IMR-90 (cell line): ENCODE results near the gene RPS6KA5. TPM values are rescaled to one million over a fixed set of nuclear protein-coding genes. Genes with fewer than 3 reads are reported as not detected.
A peak's percentile ranks its signal among the peaks of the same experiment; 100 is the strongest.

Experiments used
- ATAC-seq: fragments of 200-7000 bp; cut with Tn5 transposase; 2 replicates; pipeline ENCODE4 v1.9.1; 2020; ENCODE audit warnings: low read depth, mild to moderate bottlenecking, moderate library complexity
- BruUV-seq: library from RNA; stranded (reverse); fragments of 400-500 nt; replicated peaks from 2 replicates; lab custom pipeline; 2021; lab: Mats Ljungman, UMichigan
- CTCF ChIA-PET: fragments of 300-600 bp; formaldehyde crosslinking; extraction: SDS; loops from one replicate; lab custom pipeline; 2021; ENCODE audit warnings: antibody characterized with exemption; lab: Yijun Ruan, JAX
- POLR2A ChIA-PET: fragments of 300-600 bp; sonication (Branson Sonifier 250); formaldehyde crosslinking; loops from one replicate; lab custom pipeline; 2022; ENCODE audit warnings: antibody characterized with exemption; ENCODE audit not compliant: unreplicated experiment; lab: Charles Lee
- DNase-seq: peaks from one replicate; pipeline ENCODE4 v3.0.0; 2013
- H2AFZ ChIP-seq: replicated peaks from 2 replicates; pipeline ENCODE3; 2013; ENCODE audit warnings: low read length, mild to moderate bottlenecking; ENCODE audit not compliant: poor library complexity
- H2AK5ac ChIP-seq: 2 replicates; pipeline ENCODE4 v1.6.1; 2013; ENCODE audit warnings: low read depth, low read length, inconsistent platforms
- H2AK9ac ChIP-seq: replicated peaks from 2 replicates; pipeline ENCODE3; 2013; ENCODE audit warnings: mild to moderate bottlenecking, low read depth, low read length, moderate library complexity; ENCODE audit not compliant: poor library complexity
- H2BK120ac ChIP-seq: 2 replicates; pipeline ENCODE4 v1.6.1; 2013; ENCODE audit warnings: low read depth, low read length, inconsistent platforms
- H2BK15ac ChIP-seq: 3 replicates; pipeline ENCODE4 v1.6.1; 2013; ENCODE audit warnings: low read depth, low read length, inconsistent platforms
- H2BK20ac ChIP-seq: 2 replicates; pipeline ENCODE4 v1.6.1; 2013; ENCODE audit warnings: low read depth, mild to moderate bottlenecking, inconsistent platforms, low read length, moderate library complexity
- H2BK5ac ChIP-seq: 2 replicates; pipeline ENCODE4 v1.6.1; 2013; ENCODE audit warnings: mild to moderate bottlenecking, low read depth, low read length, inconsistent platforms; ENCODE audit not compliant: poor library complexity, severe bottlenecking
- H3K14ac ChIP-seq: replicated peaks from 2 replicates; pipeline ENCODE4 v1.6.1; 2013; ENCODE audit warnings: low read depth, low read length, inconsistent platforms
- H3K18ac ChIP-seq: 2 replicates; pipeline ENCODE4 v1.6.1; 2013; ENCODE audit warnings: low read depth, low read length, control low read depth
- H3K23ac ChIP-seq: 2 replicates; pipeline ENCODE4 v1.6.1; 2013; ENCODE audit warnings: low read depth, low read length, inconsistent platforms
- H3K27ac ChIP-seq: 2 replicates; pipeline ENCODE4 v1.5.1; 2013; ENCODE audit warnings: mild to moderate bottlenecking, control low read depth, low read length; ENCODE audit not compliant: insufficient read depth
- H3K27me3 ChIP-seq: 2 replicates; pipeline ENCODE4 v1.6.1; 2013; ENCODE audit warnings: low read length; ENCODE audit not compliant: control insufficient read depth, insufficient read depth
- H3K36me3 ChIP-seq: 2 replicates; pipeline ENCODE4 v1.6.1; 2013; ENCODE audit warnings: low read length, mixed read lengths; ENCODE audit not compliant: control insufficient read depth, insufficient read depth
- H3K4ac ChIP-seq: 2 replicates; pipeline ENCODE4 v1.6.1; 2013; ENCODE audit warnings: low read depth, low read length, inconsistent platforms
- H3K4me1 ChIP-seq: 2 replicates; pipeline ENCODE4 v1.6.1; 2013; ENCODE audit warnings: low read length, mixed read lengths; ENCODE audit not compliant: control insufficient read depth, insufficient read depth
- H3K4me2 ChIP-seq: 2 replicates; pipeline ENCODE4 v1.6.1; 2013; ENCODE audit warnings: low read depth, mild to moderate bottlenecking, control low read depth, low read length, moderate library complexity
- H3K4me3 ChIP-seq: 2 replicates; pipeline ENCODE4 v1.5.1; 2013; ENCODE audit warnings: low read depth, mild to moderate bottlenecking, control low read depth, low read length, moderate library complexity; ENCODE audit not compliant: insufficient read depth
- H3K56ac ChIP-seq: 2 replicates; pipeline ENCODE4 v1.6.1; 2013; ENCODE audit warnings: low read length, inconsistent platforms; ENCODE audit not compliant: insufficient read depth; ENCODE audit errors: extremely low read depth
- H3K79me1 ChIP-seq, 2 experiments: 2 replicates each; pipeline ENCODE4 v1.6.1; 2013; ENCODE audit warnings: low read length in 2 of 2, inconsistent platforms in 1 of 2, low read depth in 1 of 2
- H3K9ac ChIP-seq: 2 replicates; pipeline ENCODE4 v1.6.1; 2013; ENCODE audit warnings: low read depth, low read length, control low read depth
- H3K9me1 ChIP-seq: 2 replicates; pipeline ENCODE4 v1.6.1; 2013; ENCODE audit warnings: low read length, inconsistent platforms; ENCODE audit not compliant: insufficient read depth
- H3K9me3 ChIP-seq: 2 replicates; pipeline ENCODE4 v1.6.1; 2013; ENCODE audit warnings: low read length; ENCODE audit not compliant: control insufficient read depth, insufficient read depth
- H4K20me1 ChIP-seq: 2 replicates; pipeline ENCODE4 v1.6.1; 2013; ENCODE audit warnings: low read length, inconsistent platforms; ENCODE audit not compliant: insufficient read depth
- H4K5ac ChIP-seq: 2 replicates; pipeline ENCODE4 v1.6.1; 2013; ENCODE audit warnings: mild to moderate bottlenecking, low read depth, low read length, control low read depth
- H4K8ac ChIP-seq, 2 experiments: 2 replicates each; pipeline ENCODE4 v1.6.1; 2013; ENCODE audit warnings: low read depth in 2 of 2, low read length in 2 of 2, control low read depth in 1 of 2, inconsistent platforms in 1 of 2
- H4K91ac ChIP-seq: 2 replicates; pipeline ENCODE4 v1.6.1; 2013; ENCODE audit warnings: low read depth, low read length, inconsistent platforms; ENCODE audit not compliant: insufficient read depth
- FOS ChIP-seq: fragments of 150-350 bp; IDR thresholded peaks from 2 replicates; pipeline ENCODE4 v1.6.1; 2016; ENCODE audit warnings: low read depth, low read length
- MAZ ChIP-seq: IDR thresholded peaks from 2 replicates; pipeline ENCODE4 v1.6.1; 2012; ENCODE audit warnings: low read depth, mild to moderate bottlenecking, low read length, improper control_type of control experiment, moderate library complexity, borderline replicate concordance
- MXI1 ChIP-seq: IDR thresholded peaks from 2 replicates; pipeline ENCODE4 v1.6.1; 2012; ENCODE audit warnings: low read depth, mild to moderate bottlenecking, low read length, moderate library complexity, borderline replicate concordance
- POLR2A ChIP-seq: IDR thresholded peaks from 2 replicates; pipeline ENCODE4 v1.6.1; 2012; ENCODE audit warnings: mild to moderate bottlenecking, low read depth, low read length
- RAD21 ChIP-seq: IDR thresholded peaks from 2 replicates; pipeline ENCODE4 v1.6.1; 2012; ENCODE audit warnings: low read length, improper control_type of control experiment
- RFX5 ChIP-seq: IDR thresholded peaks from 2 replicates; pipeline ENCODE4 v1.8.0; 2012; ENCODE audit warnings: low read depth, mild to moderate bottlenecking, low read length, moderate library complexity
- SMC3 ChIP-seq: fragments of 150-350 bp; IDR thresholded peaks from 2 replicates; pipeline ENCODE4 v1.6.1; 2016; ENCODE audit warnings: low read depth, mild to moderate bottlenecking, antibody characterized with exemption, low read length, moderate library complexity
- USF2 ChIP-seq: fragments of 150-350 bp; IDR thresholded peaks from 2 replicates; pipeline ENCODE4 v1.6.1; 2017; ENCODE audit warnings: mild to moderate bottlenecking, antibody characterized with exemption, low read length, low read depth
- WGBS, 2 experiments: methylation state at CpG; one replicate each; pipeline versions ENCODE4 v1.1.5 to v1.1.7; 2013; ENCODE audit warnings: missing lambda C conversion rate in 2 of 2; ENCODE audit not compliant: insufficient read length in 1 of 2; ENCODE audit errors: extremely low coverage in 2 of 2; 5-methylcytosine and 5-hydroxymethylcytosine counted together
- dilution Hi-C: fragments of 300-500 bp; cut with HindIII; formaldehyde crosslinking; loops from one replicate; pipeline ENCODE4 v1.14.3; 2018; ENCODE audit warnings: low sequenced_read_pairs; ENCODE audit not compliant: unreplicated experiment
- in situ Hi-C: fragments of 300-500 bp; cut with MboI; formaldehyde crosslinking; loops from 3 replicates; pipeline ENCODE4 v1.14.3; 2019; ENCODE audit warnings: low sequenced_read_pairs, inconsistent platforms, mixed read lengths
- intact Hi-C: fragments of 100-400 bp; cut with micrococcal nuclease; formaldehyde crosslinking; loops from 2 replicates; pipeline ENCODE4 v1.10.0; 2022
- polyA plus RNA-seq, 3 experiments: library from polyadenylated mRNA; depleted of rRNA; stranded (reverse); fragments of >200 nt; gene quantifications; 2 replicates each; pipeline ENCODE4 v1.2.3, GENCODE V29; 2012; ENCODE audit warnings: low replicate concordance in 1 of 3
- total RNA-seq: library from RNA; depleted of rRNA; stranded (reverse); fragments of >200 nt; gene quantifications from 2 replicates; pipeline ENCODE4 v1.2.3, GENCODE V29; 2012
- TF ChIP-seq, protein P1 (sequence below): conservative IDR thresholded peaks from 2 replicates; pipeline ENCODE4 v1.5.1; 2012; ENCODE audit warnings: mild to moderate bottlenecking, low read depth, low read length, improper control_type of control experiment

RPS6KA5 gene
- total and polyA plus RNA-seq, 2 of the 4 experiments (the other 2 are of a cell fraction), result 0.36 TPM

GRCh38 chr14:90797919-90798318 is 262.5 kb downstream of the RPS6KA5 start:
- no peak overlapping the region for H3K23ac ChIP-seq
- H3K9ac ChIP-seq, result no peak overlapping the region
- in situ Hi-C loops, result no loop called here
- no TSS peak for BruUV-seq
- H4K8ac ChIP-seq, result no peak overlapping the region
- no peak overlapping the region for H3K18ac ChIP-seq
- intact Hi-C loops, result no loop called here
- no peak overlapping the region; the same call in 1 of the 2 replicates for H2AK5ac ChIP-seq
- H2BK5ac ChIP-seq, result no peak overlapping the region
- no peak overlapping the region for H3K14ac ChIP-seq
- no peak overlapping the region for H4K5ac ChIP-seq
- no peak for DNase-seq
- ChIA-PET POLR2A (no interaction called here), CTCF (no interaction called here)
- H3K9me3 ChIP-seq, result no peaks in the 10 kb centered on the region
- H2AK9ac ChIP-seq, result peak overlapping the region; percentile 4
- no peak overlapping the region for H4K91ac ChIP-seq
- H3K27me3 ChIP-seq, result no peaks in the 10 kb centered on the region
- peaks cover 11% of the 10 kb centered on the region for H3K4me1 ChIP-seq
- H3K9me1 ChIP-seq, result peaks cover 25% of the 10 kb centered on the region; the same call in 1 of the 2 replicates
- no peak overlapping the region for H2BK15ac ChIP-seq
- no peak overlapping the region for H2AFZ ChIP-seq
- H4K20me1 ChIP-seq, result peaks cover 4% of the 10 kb centered on the region; the same call in 1 of the 2 replicates
- H3K56ac ChIP-seq, result no peak overlapping the region
- H2BK120ac ChIP-seq, result no peak overlapping the region
- ATAC-seq, result no peak
- 100% methylated on average over 2 of the region's 13 CpGs; no CpG with 5 or more reads in 1 of the 2 experiments for WGBS, 2 experiments
- dilution Hi-C loops, result no loop called here
- peaks cover 5 to 50% of the 10 kb centered on the region in 2 experiments for H3K79me1 ChIP-seq
- no peak overlapping the region for H2BK20ac ChIP-seq
- TF ChIP-seq USF2 (no peak), MXI1 (no peak), FOS (no peak), MAZ (no peak), RFX5 (no peak), SMC3 (no peak), RAD21 (no peak), POLR2A (no peak)
- TF ChIP-seq, protein P1, sequence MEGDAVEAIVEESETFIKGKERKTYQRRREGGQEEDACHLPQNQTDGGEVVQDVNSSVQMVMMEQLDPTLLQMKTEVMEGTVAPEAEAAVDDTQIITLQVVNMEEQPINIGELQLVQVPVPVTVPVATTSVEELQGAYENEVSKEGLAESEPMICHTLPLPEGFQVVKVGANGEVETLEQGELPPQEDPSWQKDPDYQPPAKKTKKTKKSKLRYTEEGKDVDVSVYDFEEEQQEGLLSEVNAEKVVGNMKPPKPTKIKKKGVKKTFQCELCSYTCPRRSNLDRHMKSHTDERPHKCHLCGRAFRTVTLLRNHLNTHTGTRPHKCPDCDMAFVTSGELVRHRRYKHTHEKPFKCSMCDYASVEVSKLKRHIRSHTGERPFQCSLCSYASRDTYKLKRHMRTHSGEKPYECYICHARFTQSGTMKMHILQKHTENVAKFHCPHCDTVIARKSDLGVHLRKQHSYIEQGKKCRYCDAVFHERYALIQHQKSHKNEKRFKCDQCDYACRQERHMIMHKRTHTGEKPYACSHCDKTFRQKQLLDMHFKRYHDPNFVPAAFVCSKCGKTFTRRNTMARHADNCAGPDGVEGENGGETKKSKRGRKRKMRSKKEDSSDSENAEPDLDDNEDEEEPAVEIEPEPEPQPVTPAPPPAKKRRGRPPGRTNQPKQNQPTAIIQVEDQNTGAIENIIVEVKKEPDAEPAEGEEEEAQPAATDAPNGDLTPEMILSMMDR, result no peak
- no peak overlapping the region for H3K4ac ChIP-seq
- H3K4me3 ChIP-seq, result no peak overlapping the region
- H3K36me3 ChIP-seq, result no peaks in the 10 kb centered on the region
- H3K27ac ChIP-seq, result no peak overlapping the region
- no peak overlapping the region for H3K4me2 ChIP-seq
